Hematopoietic multipotent progenitor cell treated with erythropoietin and hydrocortisone succinate and interleukin-3 and kit ligand, for 6 days (in vitro differentiated cells): Measurements from ENCODE around the gene ME3.

Experiments
- DNase-seq: peaks from one replicate; pipeline ENCODE4 v3.0.0-alpha.2; 2015

The ME3 gene

GRCh38 chr11:86617502-86617901, 54.9 kb downstream of the ME3 start:
- DNase-seq, result no peak

GRCh38 chr11:86615487-86615886, 56.9 kb downstream of the ME3 start:
- DNase-seq, result no peak

- no peak for DNase-seq
Measured at GRCh38 chr11:86610559-86611341, 61.7 kb downstream of the ME3 start.

GRCh38 chr11:86608251-86608799, 64.1 kb downstream of the ME3 start:
- DNase-seq, result peak; percentile 88

- no peak for DNase-seq
Measured at GRCh38 chr11:86606836-86607481, 65.5 kb downstream of the ME3 start.

- DNase-seq, result no peak
Measured at GRCh38 chr11:86606270-86606835, 66.1 kb downstream of the ME3 start.

GRCh38 chr11:86596861-86597586, 75.4 kb downstream of the ME3 start:
- DNase-seq, result no peak

GRCh38 chr11:86595955-86596354, 76.5 kb downstream of the ME3 start:
- DNase-seq, result no peak

- DNase-seq, result no peak
Measured at GRCh38 chr11:86595451-86595850, 77.0 kb downstream of the ME3 start.

- DNase-seq, result no peak
Measured at GRCh38 chr11:86594746-86595145, 77.7 kb downstream of the ME3 start.

GRCh38 chr11:86593833-86594232, 78.6 kb downstream of the ME3 start:
- DNase-seq, result no peak

GRCh38 chr11:86592659-86593451, 79.6 kb downstream of the ME3 start:
- peak; percentile 92 for DNase-seq

- DNase-seq, result no peak
Measured at GRCh38 chr11:86592047-86592591, 80.3 kb downstream of the ME3 start.

GRCh38 chr11:86591631-86592030, 80.8 kb downstream of the ME3 start:
- DNase-seq, result no peak

GRCh38 chr11:86589856-86590589, 82.4 kb downstream of the ME3 start:
- DNase-seq, result no peak

- DNase-seq, result no peak
Measured at GRCh38 chr11:86589204-86589603, 83.2 kb downstream of the ME3 start.

- DNase-seq, result no peak
Measured at GRCh38 chr11:86588566-86589090, 83.8 kb downstream of the ME3 start.

GRCh38 chr11:86587264-86588193, 84.9 kb downstream of the ME3 start:
- no peak for DNase-seq

GRCh38 chr11:86586307-86586706, 86.1 kb downstream of the ME3 start:
- DNase-seq, result no peak

GRCh38 chr11:86582898-86583297, 89.5 kb downstream of the ME3 start:
- no peak for DNase-seq
